ENCODE measurements around the gene SNX7.

The SNX7 gene

DNA sequence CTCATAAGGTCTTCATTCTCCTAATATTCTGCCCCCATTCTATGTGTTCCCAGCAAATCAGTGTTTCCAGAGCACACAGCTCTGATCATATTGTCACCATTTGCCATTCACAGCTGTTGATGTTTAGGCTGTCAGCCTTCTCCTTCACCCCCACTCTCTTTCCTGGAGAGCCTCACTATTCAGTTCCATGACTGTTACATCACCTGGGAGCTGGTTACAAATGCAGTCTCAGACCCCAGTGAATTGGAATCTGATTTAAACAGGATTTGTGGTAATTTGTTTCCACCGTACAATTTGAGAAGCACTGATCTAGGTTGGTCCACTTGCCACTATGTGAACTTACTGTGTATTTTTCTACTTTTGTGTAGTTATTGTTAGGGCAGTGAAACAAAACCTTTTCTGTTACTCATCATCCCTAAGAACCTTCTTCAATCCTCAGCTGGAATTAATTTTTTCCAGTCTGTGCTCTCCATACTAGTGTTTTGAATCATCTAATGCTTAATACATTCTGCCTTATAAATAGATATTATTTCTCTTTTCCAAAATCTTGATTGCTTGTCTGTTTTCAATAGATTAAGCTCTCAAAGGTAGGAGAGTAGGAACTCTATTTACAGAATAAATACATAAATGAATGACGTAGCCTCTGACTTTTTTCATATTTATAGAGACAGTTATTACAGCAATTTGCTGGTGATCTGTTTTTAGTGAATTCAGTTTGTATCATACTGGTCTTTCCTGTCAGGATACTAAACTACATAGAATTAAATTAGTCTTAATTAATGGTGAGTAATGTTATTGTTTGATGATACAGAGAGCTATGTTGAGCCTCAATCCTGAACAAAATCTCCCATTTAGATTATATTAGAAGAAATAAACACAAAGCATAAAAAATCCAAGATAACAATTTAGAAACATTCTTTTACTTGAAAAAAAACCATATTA is 8.1 kb downstream of the SNX7 start:
- Histone ChIP-seq H3K4me1 (ENCODE audit: control insufficient read depth in 2 of 2, insufficient read depth in 2 of 2, low read length in 2 of 2) (no peaks in the 10 kb centered on the region), H3K36me3 (ENCODE audit: control insufficient read depth in 2 of 2, insufficient read depth in 2 of 2, low read length in 2 of 2) (no peaks in the 10 kb centered on the region), H3K9ac (ENCODE audit: low read depth in 1 of 2, low read length in 2 of 2) (no peak overlapping the region), H3K27ac (ENCODE audit: low read depth in 2 of 2, low read length in 2 of 2) (no peak overlapping the region), H3K9me3 (ENCODE audit: control insufficient read depth in 2 of 2, low read length in 2 of 2) (no peaks in the 10 kb centered on the region), H3K4me3 (ENCODE audit: low read length in 2 of 2) (no peak overlapping the region), H3K27me3 (ENCODE audit: control insufficient read depth in 2 of 2, insufficient read depth in 2 of 2, low read length in 2 of 2) (no peaks in the 10 kb centered on the region)

- H3K9ac ChIP-seq (ENCODE audit: low read depth in 1 of 2, low read length in 2 of 2): no peak overlapping the region
- no peak overlapping the region for H3K4me3 ChIP-seq (ENCODE audit: low read length in 2 of 2)
- no peaks in the 10 kb centered on the region for H3K27me3 ChIP-seq (ENCODE audit: control insufficient read depth in 2 of 2, insufficient read depth in 2 of 2, low read length in 2 of 2)
- no peaks in the 10 kb centered on the region for H3K9me3 ChIP-seq (ENCODE audit: control insufficient read depth in 2 of 2, low read length in 2 of 2)
- no peaks in the 10 kb centered on the region for H3K36me3 ChIP-seq (ENCODE audit: control insufficient read depth in 2 of 2, insufficient read depth in 2 of 2, low read length in 2 of 2)
- H3K4me1 ChIP-seq (ENCODE audit: control insufficient read depth in 2 of 2, insufficient read depth in 2 of 2, low read length in 2 of 2): no peaks in the 10 kb centered on the region
- H3K27ac ChIP-seq (ENCODE audit: low read depth in 2 of 2, low read length in 2 of 2): no peak overlapping the region
These were observed 10.7 kb downstream of the SNX7 start for GRCh38 chr1:98672189-98672588.

GRCh38 chr1:98674075-98674781 is 12.7 kb downstream of the SNX7 start:
- Histone ChIP-seq H3K27me3 (ENCODE audit: control insufficient read depth in 2 of 2, insufficient read depth in 2 of 2, low read length in 2 of 2) (no peaks in the 10 kb centered on the region), H3K9ac (ENCODE audit: low read depth in 1 of 2, low read length in 2 of 2) (no peak overlapping the region), H3K9me3 (ENCODE audit: control insufficient read depth in 2 of 2, low read length in 2 of 2) (no peaks in the 10 kb centered on the region), H3K27ac (ENCODE audit: low read depth in 2 of 2, low read length in 2 of 2) (no peak overlapping the region), H3K4me3 (ENCODE audit: low read length in 2 of 2) (no peak overlapping the region), H3K36me3 (ENCODE audit: control insufficient read depth in 2 of 2, insufficient read depth in 2 of 2, low read length in 2 of 2) (no peaks in the 10 kb centered on the region), H3K4me1 (ENCODE audit: control insufficient read depth in 2 of 2, insufficient read depth in 2 of 2, low read length in 2 of 2) (no peaks in the 10 kb centered on the region)

GRCh38 chr1:98675282-98675681 is 13.8 kb downstream of the SNX7 start:
- H3K4me3 ChIP-seq (ENCODE audit: low read length in 2 of 2): no peak overlapping the region

DNA sequence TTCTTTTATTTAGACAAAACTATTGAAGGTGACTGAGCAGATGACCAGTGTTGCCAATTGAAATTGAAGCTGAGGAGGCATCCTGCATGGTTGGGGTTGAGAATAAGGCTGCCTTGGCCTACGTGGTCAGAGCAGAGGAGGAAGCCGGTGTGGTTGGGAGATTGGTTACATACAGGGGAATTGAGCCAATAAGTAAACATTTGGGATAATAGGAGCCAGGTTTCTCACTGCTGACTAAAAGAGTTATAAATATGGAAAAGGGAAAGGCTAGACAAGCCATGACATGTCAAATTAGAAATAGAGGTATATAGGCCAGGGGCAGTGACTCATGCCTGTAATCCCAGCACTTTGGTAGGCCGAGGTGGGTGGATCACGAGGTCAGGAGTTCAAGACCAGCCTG is 15.8 kb downstream of the SNX7 start:
- no peak overlapping the region for H3K27ac ChIP-seq (ENCODE audit: low read depth in 2 of 2, low read length in 2 of 2)
- no peaks in the 10 kb centered on the region for H3K4me1 ChIP-seq (ENCODE audit: control insufficient read depth in 2 of 2, insufficient read depth in 2 of 2, low read length in 2 of 2)
- H3K36me3 ChIP-seq (ENCODE audit: control insufficient read depth in 2 of 2, insufficient read depth in 2 of 2, low read length in 2 of 2): no peaks in the 10 kb centered on the region
- no peaks in the 10 kb centered on the region for H3K9me3 ChIP-seq (ENCODE audit: control insufficient read depth in 2 of 2, low read length in 2 of 2)
- no peak overlapping the region for H3K9ac ChIP-seq (ENCODE audit: low read depth in 1 of 2, low read length in 2 of 2)
- no peak overlapping the region for H3K4me3 ChIP-seq (ENCODE audit: low read length in 2 of 2)
- no peaks in the 10 kb centered on the region for H3K27me3 ChIP-seq (ENCODE audit: control insufficient read depth in 2 of 2, insufficient read depth in 2 of 2, low read length in 2 of 2)

More at GRCh38 chr1:98675282-98675681, 13.8 kb downstream of the SNX7 start:
- Histone ChIP-seq H3K4me1 (ENCODE audit: control insufficient read depth in 2 of 2, insufficient read depth in 2 of 2, low read length in 2 of 2) (no peaks in the 10 kb centered on the region), H3K36me3 (ENCODE audit: control insufficient read depth in 2 of 2, insufficient read depth in 2 of 2, low read length in 2 of 2) (no peaks in the 10 kb centered on the region), H3K9me3 (ENCODE audit: control insufficient read depth in 2 of 2, low read length in 2 of 2) (no peaks in the 10 kb centered on the region), H3K9ac (ENCODE audit: low read depth in 1 of 2, low read length in 2 of 2) (no peak overlapping the region), H3K27ac (ENCODE audit: low read depth in 2 of 2, low read length in 2 of 2) (no peak overlapping the region), H3K27me3 (ENCODE audit: control insufficient read depth in 2 of 2, insufficient read depth in 2 of 2, low read length in 2 of 2) (no peaks in the 10 kb centered on the region)

- no peaks in the 10 kb centered on the region for H3K27me3 ChIP-seq (ENCODE audit: control insufficient read depth in 2 of 2, insufficient read depth in 2 of 2, low read length in 2 of 2)
- no peak overlapping the region for H3K9ac ChIP-seq (ENCODE audit: low read depth in 1 of 2, low read length in 2 of 2)
- H3K4me3 ChIP-seq (ENCODE audit: low read length in 2 of 2): no peak overlapping the region
- H3K9me3 ChIP-seq (ENCODE audit: control insufficient read depth in 2 of 2, low read length in 2 of 2): no peaks in the 10 kb centered on the region
- H3K4me1 ChIP-seq (ENCODE audit: control insufficient read depth in 2 of 2, insufficient read depth in 2 of 2, low read length in 2 of 2): no peaks in the 10 kb centered on the region
- H3K36me3 ChIP-seq (ENCODE audit: control insufficient read depth in 2 of 2, insufficient read depth in 2 of 2, low read length in 2 of 2): peaks cover 0 to under 1% of the 10 kb centered on the region in 2 donors
- no peak overlapping the region for H3K27ac ChIP-seq (ENCODE audit: low read depth in 2 of 2, low read length in 2 of 2)
These were observed 20.3 kb downstream of the SNX7 start for GRCh38 chr1:98681812-98682211.

DNA sequence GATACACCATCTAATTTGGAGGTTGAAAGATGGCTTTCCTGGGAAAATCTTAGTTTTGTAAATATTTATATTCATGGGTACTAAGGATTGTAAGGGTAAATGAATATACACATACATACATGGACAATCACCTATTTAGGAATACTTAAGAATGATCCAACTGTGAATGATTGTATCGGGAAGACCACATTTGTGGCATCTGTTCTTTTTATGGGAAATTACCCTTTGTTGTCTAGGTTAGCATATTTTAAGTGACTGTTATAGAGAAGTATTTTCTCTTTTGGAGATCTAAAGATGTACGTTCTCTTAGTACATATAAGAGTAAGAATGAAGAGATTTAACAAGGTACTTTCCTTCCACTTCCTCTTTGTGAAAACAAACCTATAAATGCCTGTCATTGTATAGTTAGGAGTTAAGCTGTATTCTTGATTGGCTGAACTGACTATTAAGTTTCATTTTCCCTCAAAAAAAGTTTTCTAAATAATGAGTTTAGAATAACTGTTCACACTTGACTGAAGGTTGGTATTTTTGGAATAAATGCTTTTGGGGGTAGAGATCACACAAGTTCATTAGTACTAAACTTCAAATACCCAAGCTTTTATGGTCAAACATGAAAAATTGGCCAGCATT is 26.7 kb downstream of the SNX7 start:
- H3K4me1 ChIP-seq (ENCODE audit: control insufficient read depth in 2 of 2, insufficient read depth in 2 of 2, low read length in 2 of 2): no peaks in the 10 kb centered on the region
- H3K36me3 ChIP-seq (ENCODE audit: control insufficient read depth in 2 of 2, insufficient read depth in 2 of 2, low read length in 2 of 2): peaks cover 0 to 6% of the 10 kb centered on the region in 2 donors
- H3K27me3 ChIP-seq (ENCODE audit: control insufficient read depth in 2 of 2, insufficient read depth in 2 of 2, low read length in 2 of 2): no peaks in the 10 kb centered on the region
- no peak overlapping the region for H3K27ac ChIP-seq (ENCODE audit: low read depth in 2 of 2, low read length in 2 of 2)
- no peaks in the 10 kb centered on the region for H3K9me3 ChIP-seq (ENCODE audit: control insufficient read depth in 2 of 2, low read length in 2 of 2)
- no peak overlapping the region for H3K4me3 ChIP-seq (ENCODE audit: low read length in 2 of 2)
- H3K9ac ChIP-seq (ENCODE audit: low read depth in 1 of 2, low read length in 2 of 2): no peak overlapping the region

DNA sequence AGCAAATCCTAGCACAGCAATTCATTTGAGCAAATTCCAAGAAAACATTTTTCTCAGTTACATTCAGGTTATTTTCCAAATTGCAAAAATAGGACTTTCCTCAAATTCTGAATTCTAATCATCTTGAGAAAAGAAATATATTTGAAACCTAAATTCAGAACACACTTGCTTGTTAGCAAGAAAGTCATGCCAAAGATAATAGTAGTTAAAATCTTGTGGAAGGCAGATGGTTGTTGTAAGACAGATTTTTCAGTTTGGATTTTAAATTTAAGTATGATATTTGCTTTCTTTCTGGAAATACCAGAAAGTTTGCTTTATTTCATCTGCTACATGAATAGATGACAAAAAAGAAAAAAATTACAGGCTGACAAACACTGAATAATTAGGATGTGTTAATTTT is 29.1 kb downstream of the SNX7 start:
- H3K4me3 ChIP-seq (ENCODE audit: low read length in 2 of 2): no peak overlapping the region
- no peaks in the 10 kb centered on the region for H3K4me1 ChIP-seq (ENCODE audit: control insufficient read depth in 2 of 2, insufficient read depth in 2 of 2, low read length in 2 of 2)
- peaks cover 0 to 6% of the 10 kb centered on the region in 2 donors for H3K36me3 ChIP-seq (ENCODE audit: control insufficient read depth in 2 of 2, insufficient read depth in 2 of 2, low read length in 2 of 2)
- H3K9me3 ChIP-seq (ENCODE audit: control insufficient read depth in 2 of 2, low read length in 2 of 2): no peaks in the 10 kb centered on the region
- no peak overlapping the region for H3K9ac ChIP-seq (ENCODE audit: low read depth in 1 of 2, low read length in 2 of 2)
- H3K27ac ChIP-seq (ENCODE audit: low read depth in 2 of 2, low read length in 2 of 2): no peak overlapping the region
- H3K27me3 ChIP-seq (ENCODE audit: control insufficient read depth in 2 of 2, insufficient read depth in 2 of 2, low read length in 2 of 2): no peaks in the 10 kb centered on the region

- H3K4me1 ChIP-seq (ENCODE audit: control insufficient read depth in 2 of 2, insufficient read depth in 2 of 2, low read length in 2 of 2): no peaks in the 10 kb centered on the region
- no peaks in the 10 kb centered on the region for H3K9me3 ChIP-seq (ENCODE audit: control insufficient read depth in 2 of 2, low read length in 2 of 2)
- no peak overlapping the region for H3K4me3 ChIP-seq (ENCODE audit: low read length in 2 of 2)
- peaks cover 0 to 3% of the 10 kb centered on the region in 2 donors for H3K36me3 ChIP-seq (ENCODE audit: control insufficient read depth in 2 of 2, insufficient read depth in 2 of 2, low read length in 2 of 2)
- no peaks in the 10 kb centered on the region for H3K27me3 ChIP-seq (ENCODE audit: control insufficient read depth in 2 of 2, insufficient read depth in 2 of 2, low read length in 2 of 2)
- no peak overlapping the region for H3K9ac ChIP-seq (ENCODE audit: low read depth in 1 of 2, low read length in 2 of 2)
- no peak overlapping the region for H3K27ac ChIP-seq (ENCODE audit: low read depth in 2 of 2, low read length in 2 of 2)
These were observed 31.0 kb downstream of the SNX7 start for GRCh38 chr1:98692482-98692881.

DNA sequence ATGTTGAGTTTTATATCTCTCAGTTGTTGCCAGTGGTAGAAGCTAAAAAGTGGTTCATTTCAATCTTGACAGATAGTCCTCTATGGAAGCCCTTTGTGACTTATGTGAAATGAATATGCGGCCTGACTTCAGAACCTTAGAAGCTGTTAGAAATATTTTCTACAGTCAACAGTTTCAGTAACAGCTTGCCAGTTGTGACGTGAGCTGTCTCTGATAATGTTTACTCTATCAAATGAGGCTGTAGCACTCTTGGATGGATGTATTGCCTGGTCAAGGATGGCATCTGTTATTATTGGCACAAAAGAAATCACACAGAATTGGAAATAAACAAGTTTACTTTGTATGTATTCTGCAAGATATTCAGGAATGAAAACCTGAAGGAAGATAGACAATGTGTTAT is 31.9 kb downstream of the SNX7 start:
- H3K27ac ChIP-seq (ENCODE audit: low read depth in 2 of 2, low read length in 2 of 2): no peak overlapping the region
- no peak overlapping the region for H3K9ac ChIP-seq (ENCODE audit: low read depth in 1 of 2, low read length in 2 of 2)
- no peaks in the 10 kb centered on the region for H3K9me3 ChIP-seq (ENCODE audit: control insufficient read depth in 2 of 2, low read length in 2 of 2)
- H3K4me3 ChIP-seq (ENCODE audit: low read length in 2 of 2): no peak overlapping the region
- H3K4me1 ChIP-seq (ENCODE audit: control insufficient read depth in 2 of 2, insufficient read depth in 2 of 2, low read length in 2 of 2): no peaks in the 10 kb centered on the region
- H3K27me3 ChIP-seq (ENCODE audit: control insufficient read depth in 2 of 2, insufficient read depth in 2 of 2, low read length in 2 of 2): no peaks in the 10 kb centered on the region
- H3K36me3 ChIP-seq (ENCODE audit: control insufficient read depth in 2 of 2, insufficient read depth in 2 of 2, low read length in 2 of 2): peaks cover 3 to 4% of the 10 kb centered on the region in 2 donors
